Astrocyte (in vitro differentiated cells and primary cell): ENCODE data around the gene INO80. TPM values are rescaled to one million over a fixed set of nuclear protein-coding genes. Genes with fewer than 3 reads are reported as not detected.
A peak's percentile ranks its signal among the peaks of the same experiment; 100 is the strongest.

Experiments
- DNase-seq: peaks from one replicate; pipeline ENCODE4 v3.0.0-alpha.2; 2010; ENCODE audit warnings: low read depth
- FAIRE-seq: peaks from 2 replicates; lab custom pipeline; 2011; peaks lifted over from hg19 to GRCh38; lab: Jason Lieb, UNC
- H2AFZ ChIP-seq: 2 replicates; pipeline ENCODE4 v1.6.0; 2012; ENCODE audit warnings: low read depth, low read length, inconsistent platforms
- H3K27ac ChIP-seq: 2 replicates; pipeline ENCODE4 v1.5.1; 2011; ENCODE audit warnings: low read depth, low read length, inconsistent platforms
- H3K27me3 ChIP-seq: 2 replicates; pipeline ENCODE4 v1.6.0; 2011; ENCODE audit warnings: low read length, inconsistent platforms; ENCODE audit not compliant: insufficient read depth
- H3K36me3 ChIP-seq: 2 replicates; pipeline ENCODE4 v1.5.1; 2011; ENCODE audit warnings: low read length, inconsistent platforms; ENCODE audit not compliant: insufficient read depth
- H3K4me1 ChIP-seq: 2 replicates; pipeline ENCODE4 v1.5.1; 2011; ENCODE audit warnings: low read length, inconsistent platforms; ENCODE audit not compliant: insufficient read depth
- H3K4me2 ChIP-seq: 2 replicates; pipeline ENCODE4 v1.6.0; 2012; ENCODE audit warnings: low read length, inconsistent platforms
- H3K4me3 ChIP-seq: 2 replicates; pipeline ENCODE4 v1.5.1; 2011; ENCODE audit warnings: low read depth, mild to moderate bottlenecking, low read length, inconsistent platforms; ENCODE audit not compliant: insufficient read depth
- H3K79me2 ChIP-seq: 2 replicates; pipeline ENCODE4 v1.6.0; 2012; ENCODE audit warnings: mild to moderate bottlenecking, low read length, inconsistent platforms; ENCODE audit not compliant: insufficient read depth
- H3K9ac ChIP-seq: 2 replicates; pipeline ENCODE4 v1.6.0; 2012; ENCODE audit warnings: mild to moderate bottlenecking, low read length, inconsistent platforms
- H3K9me3 ChIP-seq: 2 replicates; pipeline ENCODE4 v1.5.1; 2012; ENCODE audit warnings: low read depth, mild to moderate bottlenecking, low read length, inconsistent platforms; ENCODE audit not compliant: insufficient read depth
- H4K20me1 ChIP-seq: 2 replicates; pipeline ENCODE4 v1.6.0; 2012; ENCODE audit warnings: low read length, inconsistent platforms; ENCODE audit not compliant: insufficient read depth
- H3K27ac Mint-ChIP-seq: one replicate; pipeline ENCODE4 v1.8.0; 2021; ENCODE audit warnings: mild to moderate bottlenecking, mixed read lengths; ENCODE audit not compliant: unreplicated experiment
- H3K27me3 Mint-ChIP-seq: one replicate; pipeline ENCODE4 v1.8.0; 2021; ENCODE audit warnings: low read depth, mixed read lengths; ENCODE audit not compliant: unreplicated experiment
- H3K36me3 Mint-ChIP-seq: one replicate; pipeline ENCODE4 v1.8.0; 2021; ENCODE audit warnings: low read depth, mixed read lengths; ENCODE audit not compliant: unreplicated experiment
- H3K4me1 Mint-ChIP-seq: one replicate; pipeline ENCODE4 v1.8.0; 2021; ENCODE audit warnings: low read depth, mixed read lengths; ENCODE audit not compliant: unreplicated experiment
- H3K4me3 Mint-ChIP-seq: one replicate; pipeline ENCODE4 v1.8.0; 2021; ENCODE audit warnings: mild to moderate bottlenecking, moderate library complexity, mixed read lengths; ENCODE audit not compliant: unreplicated experiment
- H3K9me3 Mint-ChIP-seq: one replicate; pipeline ENCODE4 v1.8.0; 2021; ENCODE audit warnings: mild to moderate bottlenecking, mixed read lengths; ENCODE audit not compliant: unreplicated experiment
- EZH2 ChIP-seq: IDR thresholded peaks from 2 replicates; pipeline ENCODE4 v1.6.1; 2012; ENCODE audit warnings: mild to moderate bottlenecking, low read length, inconsistent platforms; ENCODE audit not compliant: insufficient read depth
- total RNA-seq: library from RNA; stranded (reverse); gene quantifications from 2 replicates; pipeline ENCODE4 v1.2.1, GENCODE V29; 2021
- TF ChIP-seq, protein P1 (sequence below): IDR thresholded peaks from 2 replicates; pipeline ENCODE4 v1.5.1; 2011; ENCODE audit warnings: low read depth, mild to moderate bottlenecking, inconsistent platforms, low read length, moderate library complexity; ENCODE audit not compliant: insufficient read depth

Gene INO80
- total RNA-seq, 1 donor from 2014 or later: 17.3 TPM

DNA sequence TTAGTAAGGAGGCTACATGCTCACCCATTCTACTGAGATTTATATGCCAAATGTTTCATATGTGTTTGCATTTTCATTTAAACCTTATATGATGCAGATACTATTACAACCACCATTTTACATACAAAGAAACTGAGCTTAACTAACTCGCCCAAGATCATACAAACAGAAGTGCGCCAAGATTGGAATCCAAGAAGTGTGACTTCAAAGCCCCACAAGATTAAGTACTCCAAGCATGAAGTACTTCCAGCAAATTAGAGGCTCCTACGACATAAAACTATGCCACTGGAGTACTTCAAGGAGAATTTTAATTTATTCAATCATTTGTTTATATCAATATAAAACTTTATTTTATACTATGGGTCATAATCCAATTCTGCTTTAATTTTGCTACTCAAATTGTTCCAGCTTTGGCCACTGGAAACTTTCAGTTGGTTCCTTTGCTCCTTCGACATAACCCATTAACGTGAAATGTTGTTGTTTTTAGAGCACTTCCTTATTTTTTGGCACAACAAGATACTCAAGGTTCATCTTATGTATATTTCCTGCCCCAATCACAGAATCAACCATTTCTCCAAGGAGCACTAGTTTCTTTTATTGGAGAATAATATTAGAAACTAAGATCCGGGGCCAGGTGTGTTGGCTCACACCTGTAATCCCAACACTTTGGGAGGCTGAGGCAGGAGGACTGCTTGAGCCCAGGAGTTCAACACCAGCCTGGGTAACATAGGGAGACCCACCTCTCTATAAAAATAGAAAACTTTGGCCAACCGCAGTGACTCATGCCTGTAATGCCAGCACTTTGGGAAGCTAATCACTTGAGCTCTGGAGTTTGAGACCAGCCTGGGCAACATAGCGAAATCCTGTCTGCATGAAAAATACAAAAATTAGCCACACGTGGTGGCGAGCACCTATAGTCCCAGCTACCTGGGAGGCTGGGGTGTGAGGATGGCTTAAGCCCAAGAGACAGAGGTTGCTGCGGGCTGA lies 10.4 kb downstream of the INO80 start:
- Histone ChIP-seq H2AFZ (no peak overlapping the region), H3K36me3 (peaks cover 7% of the 10 kb centered on the region), H4K20me1 (peaks cover 72% of the 10 kb centered on the region), H3K9ac (no peak overlapping the region), H3K27me3 (no peaks in the 10 kb centered on the region), H3K4me1 (peaks cover 6% of the 10 kb centered on the region), H3K9me3 (no peaks in the 10 kb centered on the region), H3K4me3 (no peak overlapping the region), H3K4me2 (no peak overlapping the region), H3K27ac (no peak overlapping the region), H3K79me2 (peaks cover 93% of the 10 kb centered on the region)
- Mint-ChIP-seq H3K27ac (no peak overlapping the region), H3K36me3 (peaks cover 13% of the 10 kb centered on the region), H3K9me3 (no peaks in the 10 kb centered on the region), H3K4me1 (peaks cover 9% of the 10 kb centered on the region), H3K4me3 (no peak overlapping the region), H3K27me3 (no peaks in the 10 kb centered on the region)
- TF ChIP-seq, protein P1, sequence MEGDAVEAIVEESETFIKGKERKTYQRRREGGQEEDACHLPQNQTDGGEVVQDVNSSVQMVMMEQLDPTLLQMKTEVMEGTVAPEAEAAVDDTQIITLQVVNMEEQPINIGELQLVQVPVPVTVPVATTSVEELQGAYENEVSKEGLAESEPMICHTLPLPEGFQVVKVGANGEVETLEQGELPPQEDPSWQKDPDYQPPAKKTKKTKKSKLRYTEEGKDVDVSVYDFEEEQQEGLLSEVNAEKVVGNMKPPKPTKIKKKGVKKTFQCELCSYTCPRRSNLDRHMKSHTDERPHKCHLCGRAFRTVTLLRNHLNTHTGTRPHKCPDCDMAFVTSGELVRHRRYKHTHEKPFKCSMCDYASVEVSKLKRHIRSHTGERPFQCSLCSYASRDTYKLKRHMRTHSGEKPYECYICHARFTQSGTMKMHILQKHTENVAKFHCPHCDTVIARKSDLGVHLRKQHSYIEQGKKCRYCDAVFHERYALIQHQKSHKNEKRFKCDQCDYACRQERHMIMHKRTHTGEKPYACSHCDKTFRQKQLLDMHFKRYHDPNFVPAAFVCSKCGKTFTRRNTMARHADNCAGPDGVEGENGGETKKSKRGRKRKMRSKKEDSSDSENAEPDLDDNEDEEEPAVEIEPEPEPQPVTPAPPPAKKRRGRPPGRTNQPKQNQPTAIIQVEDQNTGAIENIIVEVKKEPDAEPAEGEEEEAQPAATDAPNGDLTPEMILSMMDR: no peak
- TF ChIP-seq EZH2: no peak
- FAIRE-seq: no peak
- no peak for DNase-seq

DNA sequence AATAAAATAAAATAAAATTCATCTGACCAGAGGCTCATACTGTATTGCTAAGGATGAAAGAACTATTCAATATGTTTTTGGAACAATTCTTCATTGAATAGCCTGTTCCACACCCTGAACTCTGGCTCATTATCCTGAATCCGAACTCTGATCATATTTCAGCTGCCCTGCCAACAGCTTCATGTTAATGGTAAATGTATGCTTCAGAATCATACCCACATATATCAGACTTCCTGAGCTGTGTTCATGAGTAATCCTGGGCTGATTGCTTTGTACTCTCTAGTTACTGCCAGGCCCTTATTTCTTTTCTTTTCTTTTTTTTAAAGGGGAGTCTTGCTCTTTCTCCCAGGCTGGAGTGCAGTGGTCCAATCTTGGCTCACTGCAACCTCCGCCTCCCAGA lies 11.8 kb downstream of the INO80 start:
- H3K79me2 ChIP-seq: peaks cover 93% of the 10 kb centered on the region
- H3K27ac ChIP-seq: no peak overlapping the region
- Mint-ChIP-seq H3K27ac (peak overlapping the region; percentile 47), H3K4me1 (peaks cover 9% of the 10 kb centered on the region), H3K4me3 (no peak overlapping the region), H3K36me3 (peaks cover 15% of the 10 kb centered on the region), H3K27me3 (no peaks in the 10 kb centered on the region), H3K9me3 (no peaks in the 10 kb centered on the region)
- TF ChIP-seq EZH2: no peak
- TF ChIP-seq, protein P1: no peak
- peaks cover 7% of the 10 kb centered on the region for H3K36me3 ChIP-seq
- no peaks in the 10 kb centered on the region for H3K27me3 ChIP-seq
- no peaks in the 10 kb centered on the region for H3K9me3 ChIP-seq
- no peak overlapping the region for H3K4me3 ChIP-seq
- no peak overlapping the region for H3K9ac ChIP-seq
- FAIRE-seq: no peak
- H3K4me1 ChIP-seq: peaks cover 6% of the 10 kb centered on the region
- H4K20me1 ChIP-seq: peaks cover 78% of the 10 kb centered on the region
- no peak overlapping the region for H2AFZ ChIP-seq
- H3K4me2 ChIP-seq: no peak overlapping the region
- DNase-seq: peak; percentile 74

DNA sequence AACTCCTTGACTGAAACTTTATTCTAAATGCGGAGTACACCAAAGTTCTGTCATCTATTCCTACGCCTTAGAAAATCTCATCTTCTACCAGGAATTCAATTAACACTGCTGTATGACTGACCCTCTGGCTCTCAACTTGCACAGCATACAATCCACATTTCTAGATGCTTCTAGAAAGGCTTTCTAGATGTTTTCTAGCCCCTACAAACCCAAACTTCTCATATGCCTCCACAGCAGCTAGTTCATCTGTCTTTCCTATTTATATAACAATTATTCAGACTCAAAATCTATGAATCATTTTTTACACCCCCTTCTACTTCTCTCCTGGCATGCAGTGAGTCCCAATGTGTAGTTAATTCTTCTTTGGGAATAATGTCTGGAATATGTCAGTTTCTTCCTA lies 13.2 kb downstream of the INO80 start:
- H2AFZ ChIP-seq: no peak overlapping the region
- H3K36me3 Mint-ChIP-seq: peaks cover 4% of the 10 kb centered on the region
- DNase-seq (no peak), FAIRE-seq (no peak)
- H3K4me2 ChIP-seq: no peak overlapping the region
- H3K9ac ChIP-seq: no peak overlapping the region
- H3K4me1 ChIP-seq: peaks cover 6% of the 10 kb centered on the region
- H3K9me3 Mint-ChIP-seq: no peaks in the 10 kb centered on the region
- peaks cover 92% of the 10 kb centered on the region for H3K79me2 ChIP-seq
- no peaks in the 10 kb centered on the region for H3K27me3 Mint-ChIP-seq
- H3K27ac Mint-ChIP-seq: no peak overlapping the region
- H4K20me1 ChIP-seq: peaks cover 79% of the 10 kb centered on the region
- no peak overlapping the region for H3K4me3 Mint-ChIP-seq
- TF ChIP-seq, protein P1: no peak
- no peak for TF ChIP-seq EZH2
- peaks cover 9% of the 10 kb centered on the region for H3K4me1 Mint-ChIP-seq
- H3K27me3 ChIP-seq: no peaks in the 10 kb centered on the region
- no peak overlapping the region for H3K27ac ChIP-seq
- no peaks in the 10 kb centered on the region for H3K9me3 ChIP-seq
- H3K4me3 ChIP-seq: no peak overlapping the region
- H3K36me3 ChIP-seq: peaks cover 3% of the 10 kb centered on the region
